Neural cell (in vitro differentiated cells): Measurements from ENCODE around the gene RUNX1. TPM values are rescaled to one million over a fixed set of nuclear protein-coding genes. Genes with fewer than 3 reads are reported as not detected.

ENCODE experiments used
- H2AFZ ChIP-seq: fragments of 200-600, 300-800 bp; sonication (generic), shearing (Covaris generic); 2 replicates; pipeline ENCODE4 v1.6.0; 2014; ENCODE audit warnings: low read depth, mild to moderate bottlenecking, antibody characterized with exemption, low read length, moderate library complexity
- H3F3A ChIP-seq: fragments of 200-600 bp; shearing (Covaris generic); 2 replicates; pipeline ENCODE4 v1.6.1; 2016; ENCODE audit warnings: mild to moderate bottlenecking, moderate library complexity, mixed read lengths, antibody characterized with exemption, low read length; ENCODE audit not compliant: insufficient read depth, poor library complexity, severe bottlenecking
- H3K27ac ChIP-seq: fragments of 200-600, 300-800 bp; sonication (generic), shearing (Covaris generic); 2 replicates; pipeline ENCODE4 v1.5.1; 2014; ENCODE audit warnings: mild to moderate bottlenecking, low read length, moderate library complexity
- H3K27me3 ChIP-seq: fragments of 300-800, 200-600 bp; sonication (generic), shearing (Covaris generic); 2 replicates; pipeline ENCODE4 v1.6.0; 2014; ENCODE audit warnings: mild to moderate bottlenecking, low read depth, low read length, moderate library complexity; ENCODE audit not compliant: insufficient read depth
- H3K36me3 ChIP-seq: fragments of 300-800, 200-600 bp; sonication (generic), shearing (Covaris generic); 2 replicates; pipeline ENCODE4 v1.5.1; 2014; ENCODE audit warnings: mild to moderate bottlenecking, antibody characterized with exemption, low read length, moderate library complexity; ENCODE audit not compliant: insufficient read depth
- H3K4me2 ChIP-seq: fragments of 300-800, 200-600 bp; sonication (generic), shearing (Covaris generic); 2 replicates; pipeline ENCODE4 v1.6.0; 2014; ENCODE audit warnings: mild to moderate bottlenecking, low read length
- H3K4me3 ChIP-seq: fragments of 300-800, 200-600 bp; sonication (generic), shearing (Covaris generic); 2 replicates; pipeline ENCODE4 v1.5.1; 2014; ENCODE audit warnings: mild to moderate bottlenecking, low read length, moderate library complexity
- H3K79me2 ChIP-seq: fragments of 200-600 bp; shearing (Covaris generic); replicated peaks from 2 replicates; pipeline ENCODE4 v1.6.0; 2014; ENCODE audit warnings: mild to moderate bottlenecking, low read length, moderate library complexity; ENCODE audit not compliant: insufficient read depth
- H3K9ac ChIP-seq: fragments of 300-800, 200-600 bp; sonication (generic), shearing (Covaris generic); 2 replicates; pipeline ENCODE4 v1.6.1; 2016; ENCODE audit warnings: mild to moderate bottlenecking, low read length, mixed read lengths
- H3K9me2 ChIP-seq: fragments of 200-600 bp; shearing (Covaris generic); 2 replicates; pipeline ENCODE4 v1.6.1; 2016; ENCODE audit warnings: mild to moderate bottlenecking, low read length, mixed read lengths; ENCODE audit not compliant: insufficient read depth
- H3K9me3 ChIP-seq: fragments of 200-600, 300-800 bp; sonication (generic), shearing (Covaris generic); 2 replicates; pipeline ENCODE4 v1.6.1; 2016; ENCODE audit warnings: mild to moderate bottlenecking, mixed run types, low read length, moderate library complexity, mixed read lengths
- H4K20me1 ChIP-seq: fragments of 200-600 bp; shearing (Covaris generic); 2 replicates; pipeline ENCODE4 v1.6.1; 2016; ENCODE audit warnings: mild to moderate bottlenecking, mixed run types; ENCODE audit not compliant: insufficient read depth
- EP300 ChIP-seq: fragments of 450-650 bp; conservative IDR thresholded peaks from 2 replicates; pipeline ENCODE4 v1.6.1; 2014; ENCODE audit warnings: antibody characterized with exemption, mild to moderate bottlenecking, moderate library complexity; ENCODE audit not compliant: poor library complexity, severe bottlenecking
- EZH2 ChIP-seq: fragments of 200-600, 300-800 bp; shearing (Covaris generic), sonication (generic); IDR thresholded peaks from 2 replicates; pipeline ENCODE4 v1.6.1; 2014; ENCODE audit warnings: antibody characterized with exemption, low read length, borderline replicate concordance, mild to moderate bottlenecking; ENCODE audit not compliant: insufficient read depth, poor library complexity, severe bottlenecking
- MXI1 ChIP-seq: fragments of 450-650 bp; conservative IDR thresholded peaks from 2 replicates; pipeline ENCODE4 v1.6.1; 2014; ENCODE audit warnings: antibody characterized with exemption, mild to moderate bottlenecking; ENCODE audit not compliant: poor library complexity, severe bottlenecking
- POLR2AphosphoS5 ChIP-seq: IDR thresholded peaks from 2 replicates; pipeline ENCODE4 v1.6.1; 2012
- RAD21 ChIP-seq: fragments of 450-650 bp; conservative IDR thresholded peaks from 2 replicates; pipeline ENCODE4 v1.6.1; 2014; ENCODE audit warnings: antibody characterized with exemption, mild to moderate bottlenecking, moderate library complexity
- SMC3 ChIP-seq: fragments of 450-650 bp; conservative IDR thresholded peaks from 2 replicates; pipeline ENCODE4 v1.6.1; 2014; ENCODE audit warnings: antibody characterized with exemption, mild to moderate bottlenecking, moderate library complexity; ENCODE audit not compliant: poor library complexity
- TAF1 ChIP-seq: IDR thresholded peaks from 2 replicates; pipeline ENCODE4 v1.6.1; 2012; ENCODE audit warnings: low read depth
- polyA plus RNA-seq: library from polyadenylated mRNA; depleted of rRNA; stranded (reverse); fragments of >200 nt; gene quantifications from 2 replicates; pipeline ENCODE4 v1.2.3, GENCODE V29; 2014
- TF ChIP-seq, protein P1 (sequence below): IDR thresholded peaks from 2 replicates; pipeline ENCODE4 v1.6.1; 2012; ENCODE audit warnings: borderline replicate concordance
- TF ChIP-seq, protein P2 (sequence below): fragments of 450-650 bp; IDR thresholded peaks from 2 replicates; pipeline ENCODE4 v1.5.1; 2014; ENCODE audit warnings: antibody characterized with exemption, mild to moderate bottlenecking, moderate library complexity; ENCODE audit not compliant: poor library complexity, severe bottlenecking

Gene RUNX1
- polyA plus RNA-seq, 1 donor from 2014 or later: not detected

DNA sequence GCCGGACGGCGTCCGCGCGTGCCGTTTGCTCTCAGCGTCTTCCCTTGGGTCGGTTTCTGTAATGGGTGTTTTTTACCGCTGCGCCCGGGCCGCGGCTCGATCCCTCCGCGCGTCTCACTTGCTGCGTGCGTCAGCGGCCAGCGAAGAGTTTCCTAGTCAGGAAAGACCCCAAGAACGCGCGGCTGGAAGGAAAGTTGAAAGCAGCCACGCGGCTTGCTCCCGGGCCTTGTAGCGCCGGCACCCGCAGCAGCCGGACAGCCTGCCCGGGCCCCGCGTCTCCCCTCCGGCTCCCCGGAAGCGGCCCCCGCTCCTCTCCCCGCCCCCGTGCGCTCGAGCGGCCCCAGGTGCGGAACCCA is 159.8 kb downstream of the RUNX1 start:
- H3K9ac ChIP-seq: no peak overlapping the region
- H3K9me2 ChIP-seq: no peaks in the 10 kb centered on the region
- H4K20me1 ChIP-seq: no peaks in the 10 kb centered on the region
- no peaks in the 10 kb centered on the region for H3K79me2 ChIP-seq
- no peaks in the 10 kb centered on the region for H3F3A ChIP-seq
- no peak overlapping the region for H3K27ac ChIP-seq
- peak overlapping the region; percentile 16 for H3K4me2 ChIP-seq
- H3K9me3 ChIP-seq: no peaks in the 10 kb centered on the region
- peak overlapping the region; percentile 67 for H3K4me3 ChIP-seq
- no peak overlapping the region for H2AFZ ChIP-seq
- no peaks in the 10 kb centered on the region for H3K36me3 ChIP-seq
- no peak for TF ChIP-seq RAD21
- peak; percentile 86 for TF ChIP-seq EZH2
- peaks cover 94% of the 10 kb centered on the region for H3K27me3 ChIP-seq

DNA sequence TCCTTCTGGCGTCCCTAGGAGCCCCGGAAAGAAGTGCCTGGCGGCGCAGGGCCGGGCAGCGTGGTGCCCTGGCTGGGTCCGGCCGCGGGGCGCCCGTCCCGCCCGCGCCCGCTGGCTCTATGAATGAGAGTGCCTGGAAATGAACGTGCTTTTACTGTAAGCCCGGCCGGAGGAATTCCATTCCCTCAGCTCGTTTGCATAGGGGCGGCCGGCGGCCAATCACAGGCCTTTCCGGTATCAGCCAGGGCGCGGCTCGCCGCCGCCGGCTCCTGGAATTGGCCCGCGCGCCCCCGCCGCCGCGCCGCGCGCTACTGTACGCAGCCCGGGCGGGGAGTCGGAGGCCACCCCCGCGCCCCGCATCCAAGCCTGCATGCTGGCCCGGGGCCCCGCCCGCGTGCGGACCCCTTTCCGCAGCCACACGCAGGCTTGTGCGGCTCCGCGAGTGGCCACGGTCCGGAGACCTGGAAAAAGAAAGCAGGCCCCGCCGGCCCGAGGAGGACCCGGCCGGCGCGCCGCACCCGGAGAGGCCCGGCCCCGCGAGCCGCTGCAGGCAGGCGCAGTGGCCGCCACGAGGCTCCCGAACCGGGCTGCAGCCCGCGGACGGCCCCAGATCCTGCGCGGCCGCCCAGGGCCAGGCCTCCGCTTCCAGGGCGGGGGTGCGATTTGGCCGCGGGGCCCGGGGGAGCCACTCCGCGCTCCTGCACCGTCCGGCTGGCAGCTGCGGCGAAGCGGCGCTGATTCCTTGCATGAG is 160.4 kb downstream of the RUNX1 start:
- H3K4me2 ChIP-seq: peak overlapping the region; percentile 60
- no peak overlapping the region for H3K27ac ChIP-seq
- H3K27me3 ChIP-seq: peaks cover 94% of the 10 kb centered on the region
- H3F3A ChIP-seq: no peaks in the 10 kb centered on the region
- H3K9ac ChIP-seq: no peak overlapping the region
- H2AFZ ChIP-seq: no peak overlapping the region
- H3K9me2 ChIP-seq: no peaks in the 10 kb centered on the region
- TF ChIP-seq SMC3 (no peak), RAD21 (no peak), POLR2AphosphoS5 (no peak), TAF1 (no peak), EP300 (no peak), MXI1 (peak; percentile 15), EZH2 (peak; percentile 11)
- TF ChIP-seq, protein P1, sequence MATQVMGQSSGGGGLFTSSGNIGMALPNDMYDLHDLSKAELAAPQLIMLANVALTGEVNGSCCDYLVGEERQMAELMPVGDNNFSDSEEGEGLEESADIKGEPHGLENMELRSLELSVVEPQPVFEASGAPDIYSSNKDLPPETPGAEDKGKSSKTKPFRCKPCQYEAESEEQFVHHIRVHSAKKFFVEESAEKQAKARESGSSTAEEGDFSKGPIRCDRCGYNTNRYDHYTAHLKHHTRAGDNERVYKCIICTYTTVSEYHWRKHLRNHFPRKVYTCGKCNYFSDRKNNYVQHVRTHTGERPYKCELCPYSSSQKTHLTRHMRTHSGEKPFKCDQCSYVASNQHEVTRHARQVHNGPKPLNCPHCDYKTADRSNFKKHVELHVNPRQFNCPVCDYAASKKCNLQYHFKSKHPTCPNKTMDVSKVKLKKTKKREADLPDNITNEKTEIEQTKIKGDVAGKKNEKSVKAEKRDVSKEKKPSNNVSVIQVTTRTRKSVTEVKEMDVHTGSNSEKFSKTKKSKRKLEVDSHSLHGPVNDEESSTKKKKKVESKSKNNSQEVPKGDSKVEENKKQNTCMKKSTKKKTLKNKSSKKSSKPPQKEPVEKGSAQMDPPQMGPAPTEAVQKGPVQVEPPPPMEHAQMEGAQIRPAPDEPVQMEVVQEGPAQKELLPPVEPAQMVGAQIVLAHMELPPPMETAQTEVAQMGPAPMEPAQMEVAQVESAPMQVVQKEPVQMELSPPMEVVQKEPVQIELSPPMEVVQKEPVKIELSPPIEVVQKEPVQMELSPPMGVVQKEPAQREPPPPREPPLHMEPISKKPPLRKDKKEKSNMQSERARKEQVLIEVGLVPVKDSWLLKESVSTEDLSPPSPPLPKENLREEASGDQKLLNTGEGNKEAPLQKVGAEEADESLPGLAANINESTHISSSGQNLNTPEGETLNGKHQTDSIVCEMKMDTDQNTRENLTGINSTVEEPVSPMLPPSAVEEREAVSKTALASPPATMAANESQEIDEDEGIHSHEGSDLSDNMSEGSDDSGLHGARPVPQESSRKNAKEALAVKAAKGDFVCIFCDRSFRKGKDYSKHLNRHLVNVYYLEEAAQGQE: no peak
- TF ChIP-seq, protein P2, sequence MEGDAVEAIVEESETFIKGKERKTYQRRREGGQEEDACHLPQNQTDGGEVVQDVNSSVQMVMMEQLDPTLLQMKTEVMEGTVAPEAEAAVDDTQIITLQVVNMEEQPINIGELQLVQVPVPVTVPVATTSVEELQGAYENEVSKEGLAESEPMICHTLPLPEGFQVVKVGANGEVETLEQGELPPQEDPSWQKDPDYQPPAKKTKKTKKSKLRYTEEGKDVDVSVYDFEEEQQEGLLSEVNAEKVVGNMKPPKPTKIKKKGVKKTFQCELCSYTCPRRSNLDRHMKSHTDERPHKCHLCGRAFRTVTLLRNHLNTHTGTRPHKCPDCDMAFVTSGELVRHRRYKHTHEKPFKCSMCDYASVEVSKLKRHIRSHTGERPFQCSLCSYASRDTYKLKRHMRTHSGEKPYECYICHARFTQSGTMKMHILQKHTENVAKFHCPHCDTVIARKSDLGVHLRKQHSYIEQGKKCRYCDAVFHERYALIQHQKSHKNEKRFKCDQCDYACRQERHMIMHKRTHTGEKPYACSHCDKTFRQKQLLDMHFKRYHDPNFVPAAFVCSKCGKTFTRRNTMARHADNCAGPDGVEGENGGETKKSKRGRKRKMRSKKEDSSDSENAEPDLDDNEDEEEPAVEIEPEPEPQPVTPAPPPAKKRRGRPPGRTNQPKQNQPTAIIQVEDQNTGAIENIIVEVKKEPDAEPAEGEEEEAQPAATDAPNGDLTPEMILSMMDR: no peak
- peak overlapping the region; percentile 67 for H3K4me3 ChIP-seq
- H4K20me1 ChIP-seq: no peaks in the 10 kb centered on the region
- H3K79me2 ChIP-seq: no peaks in the 10 kb centered on the region
- H3K9me3 ChIP-seq: no peaks in the 10 kb centered on the region
- no peaks in the 10 kb centered on the region for H3K36me3 ChIP-seq
